ENCODE data around the gene BCAR3.
A peak's percentile ranks its signal among the peaks of the same experiment; 100 is the strongest.
"Not testable (repeated sequence)": the region's sequence is repeated elsewhere in the genome, so short reads cannot be mapped to it uniquely, and the experiment has no call there.

BCAR3 gene

GRCh38 chr1:93705892-93706500, 24.4 kb upstream of the BCAR3 start:
- DNase-seq = no peak

- no peak for DNase-seq
Observed at GRCh38 chr1:93704052-93704451, 22.4 kb upstream of the BCAR3 start.

DNA sequence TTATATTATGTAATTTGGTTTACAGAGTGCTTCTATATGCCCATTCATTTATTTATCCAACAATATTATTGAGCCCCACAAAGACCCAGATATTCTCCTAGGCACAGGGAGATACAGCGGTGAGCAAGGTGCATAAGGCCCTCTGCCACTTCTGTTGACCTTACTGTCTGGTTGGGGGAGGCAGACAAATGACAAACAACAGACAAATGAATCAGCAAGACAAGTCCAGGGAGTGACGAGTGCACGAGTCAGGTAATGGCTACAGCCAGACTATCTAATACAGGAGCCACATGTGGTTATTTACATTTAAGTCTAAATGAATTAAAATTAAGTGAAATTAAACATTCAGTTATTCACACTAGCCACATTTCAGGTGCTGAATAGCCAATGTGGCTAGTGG, 22.0 kb upstream of the BCAR3 start:
- no peak for DNase-seq

DNA sequence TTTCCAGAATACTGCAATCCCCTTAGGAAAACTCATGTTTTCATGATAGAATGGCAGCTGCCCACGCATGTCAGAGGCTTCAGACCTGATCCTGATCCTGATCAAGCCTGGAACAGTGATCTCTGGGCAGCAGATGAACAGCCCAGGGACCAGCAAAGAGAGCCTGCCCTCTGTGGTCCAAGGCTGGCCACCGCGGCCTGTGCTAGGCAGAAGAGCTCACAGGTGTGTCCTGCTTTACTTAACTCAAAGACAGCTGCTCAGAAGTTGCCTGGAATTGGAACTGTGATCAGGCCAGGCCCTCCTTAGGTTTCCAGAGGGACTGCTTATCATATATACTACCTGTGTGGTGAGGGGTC, 21.2 kb upstream of the BCAR3 start:
- no peak for DNase-seq

DNA sequence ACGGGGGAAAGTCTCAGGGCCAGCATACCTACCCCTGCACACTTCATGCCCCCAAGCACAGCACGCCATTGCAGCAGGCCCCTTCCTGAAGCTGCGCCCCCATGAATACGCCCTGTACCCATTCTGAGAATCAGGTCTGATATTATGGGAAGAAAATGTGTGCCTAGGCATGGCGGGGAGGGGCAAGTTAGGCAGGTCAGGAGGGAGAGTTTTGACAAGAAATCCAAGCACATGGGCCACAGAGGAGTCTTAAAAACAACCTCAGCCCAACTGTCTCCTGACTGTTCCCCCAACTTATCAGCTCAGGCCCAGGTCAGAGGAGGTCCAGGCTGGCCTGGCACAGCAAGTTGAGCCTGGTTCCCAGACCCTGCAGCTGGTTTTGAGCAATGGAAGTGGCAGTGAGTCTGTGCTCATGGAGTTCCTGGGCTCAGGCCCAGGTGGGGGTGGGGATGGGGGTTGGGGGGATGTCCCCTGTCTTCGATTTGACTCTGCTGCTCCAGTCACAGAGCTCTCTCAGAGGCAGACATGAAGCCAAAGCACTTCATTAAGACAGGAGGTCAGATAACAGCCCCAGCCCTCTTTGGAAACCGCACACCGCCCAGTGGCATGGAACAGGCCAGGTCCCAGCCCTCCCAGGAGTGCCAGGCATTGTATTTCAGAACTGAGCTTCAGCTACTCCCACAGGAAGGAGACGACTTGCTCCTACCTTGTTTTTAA, 20.6 kb upstream of the BCAR3 start:
- peak; percentile 81 for DNase-seq

DNA sequence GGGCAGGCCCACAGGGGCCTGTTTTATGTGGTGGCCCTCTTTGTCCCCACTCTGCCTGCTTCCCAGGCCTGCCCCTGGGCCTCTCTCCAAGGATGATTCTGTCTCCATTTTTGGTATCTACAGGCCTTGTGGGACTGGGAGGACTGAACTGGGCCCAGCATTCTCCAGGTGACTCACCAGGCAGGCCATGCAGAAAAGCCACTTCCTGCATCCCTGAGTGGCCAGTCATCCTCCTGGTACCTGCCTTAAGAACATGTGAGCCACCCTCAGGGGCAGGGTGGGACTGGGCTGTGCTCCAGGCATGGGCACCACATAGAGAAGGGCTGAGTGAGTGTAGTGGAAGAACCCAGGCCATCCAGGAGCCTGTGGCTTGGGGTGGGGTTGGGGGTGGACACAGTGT, 20.0 kb upstream of the BCAR3 start:
- peak; percentile 98 for DNase-seq

GRCh38 chr1:93700532-93701469, 19.2 kb upstream of the BCAR3 start:
- DNase-seq = no peak

DNA sequence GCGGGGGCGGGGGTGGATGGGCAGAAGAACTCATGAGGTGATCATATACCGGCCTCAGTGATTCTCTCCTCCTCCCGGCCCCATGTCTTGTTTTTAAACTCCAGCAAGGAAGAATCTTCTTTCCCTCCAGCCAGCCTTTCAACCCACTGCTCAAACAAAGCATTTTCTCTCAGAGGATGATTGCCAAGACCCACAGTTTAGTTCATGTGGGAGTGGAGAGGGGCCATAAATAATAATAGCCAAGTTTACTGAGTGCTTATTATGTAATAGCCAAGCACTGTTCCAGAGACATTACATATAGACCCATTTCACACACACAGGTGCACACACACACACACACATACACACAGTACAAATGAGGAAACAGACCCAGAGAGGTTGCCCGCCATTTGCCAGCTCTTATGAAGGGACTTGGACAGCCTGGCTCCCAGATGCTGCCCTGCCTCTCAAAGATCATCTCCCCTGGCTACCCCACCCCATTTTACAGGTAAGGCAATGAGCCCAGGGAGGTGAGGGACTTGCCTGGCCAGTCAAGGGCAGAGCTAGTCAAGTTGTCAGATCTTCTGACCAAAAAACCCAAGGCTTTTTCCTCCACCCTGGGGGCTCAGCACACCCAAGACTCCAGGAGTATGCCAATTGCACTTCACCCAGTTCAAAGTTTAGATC, 18.0 kb upstream of the BCAR3 start:
- DNase-seq = no peak

DNA sequence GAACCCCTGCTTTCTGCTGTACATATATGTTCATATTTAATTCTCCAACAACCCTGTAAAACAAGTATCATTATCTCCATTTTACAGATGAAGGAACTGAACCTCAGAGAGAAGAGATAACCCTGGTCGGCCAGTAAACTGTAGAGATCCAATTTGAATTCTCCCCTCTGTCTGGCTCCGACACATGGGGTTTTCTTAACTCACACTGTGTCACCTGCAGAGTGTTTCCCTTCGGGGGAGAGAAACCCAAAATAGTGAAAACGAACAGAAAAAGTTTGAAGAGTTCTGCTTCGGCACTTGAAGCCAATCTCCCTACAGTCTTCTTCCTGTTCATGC, 17.4 kb upstream of the BCAR3 start:
- no peak for DNase-seq

DNA sequence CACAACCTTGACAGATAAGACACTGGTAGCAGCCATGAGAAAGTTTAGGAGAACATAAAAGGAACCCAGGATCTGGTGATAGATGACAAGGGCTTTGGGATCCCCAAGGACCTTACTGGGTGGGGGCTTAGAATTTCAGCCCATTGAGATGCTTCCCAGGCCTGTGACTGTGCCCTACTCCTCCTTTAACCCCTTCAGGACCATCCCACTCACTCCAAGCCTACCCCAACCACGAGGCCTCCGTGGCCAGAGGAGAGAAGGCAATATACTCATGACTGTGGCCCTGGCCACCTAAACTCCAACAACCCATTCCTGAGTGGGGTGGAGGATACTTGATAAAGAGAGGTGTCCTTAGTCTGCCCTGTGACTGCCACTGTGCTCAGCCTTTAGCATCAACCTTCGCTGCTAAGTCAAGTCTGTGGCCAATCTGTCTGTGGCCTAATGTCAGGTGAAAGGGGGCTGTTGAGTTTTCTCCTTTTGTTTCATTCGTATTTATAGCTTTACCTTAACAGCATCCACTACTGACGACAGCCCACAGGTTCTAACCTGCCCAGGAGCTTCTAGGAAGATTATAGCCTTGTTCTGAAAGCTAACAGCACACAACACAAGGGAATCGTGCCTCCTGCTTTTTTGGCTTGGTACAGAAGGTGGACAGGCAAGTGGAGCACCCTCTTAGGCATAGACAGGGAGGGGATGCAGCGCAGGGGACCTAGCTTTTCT, 16.9 kb upstream of the BCAR3 start:
- DNase-seq = no peak

DNA sequence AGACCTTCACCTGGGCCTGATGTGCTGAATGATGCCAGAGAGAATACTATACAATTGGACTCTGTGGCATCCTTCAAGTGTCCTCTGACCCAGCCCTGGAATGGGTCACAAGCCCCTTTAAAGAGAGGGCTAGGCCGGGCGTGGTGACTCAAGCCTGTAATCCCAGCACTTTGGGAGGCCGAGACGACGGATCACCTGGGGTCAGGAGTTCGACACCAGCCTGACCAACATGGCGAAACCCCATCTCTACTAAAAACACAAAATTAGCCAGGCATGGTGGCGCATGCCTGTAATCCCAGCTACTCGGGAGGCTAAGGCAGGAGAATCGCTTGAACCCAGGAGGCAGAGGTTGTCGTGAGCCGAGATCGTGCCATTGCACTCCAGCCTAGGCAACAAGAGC, 15.9 kb upstream of the BCAR3 start:
- DNase-seq = not testable (repeated sequence)

DNA sequence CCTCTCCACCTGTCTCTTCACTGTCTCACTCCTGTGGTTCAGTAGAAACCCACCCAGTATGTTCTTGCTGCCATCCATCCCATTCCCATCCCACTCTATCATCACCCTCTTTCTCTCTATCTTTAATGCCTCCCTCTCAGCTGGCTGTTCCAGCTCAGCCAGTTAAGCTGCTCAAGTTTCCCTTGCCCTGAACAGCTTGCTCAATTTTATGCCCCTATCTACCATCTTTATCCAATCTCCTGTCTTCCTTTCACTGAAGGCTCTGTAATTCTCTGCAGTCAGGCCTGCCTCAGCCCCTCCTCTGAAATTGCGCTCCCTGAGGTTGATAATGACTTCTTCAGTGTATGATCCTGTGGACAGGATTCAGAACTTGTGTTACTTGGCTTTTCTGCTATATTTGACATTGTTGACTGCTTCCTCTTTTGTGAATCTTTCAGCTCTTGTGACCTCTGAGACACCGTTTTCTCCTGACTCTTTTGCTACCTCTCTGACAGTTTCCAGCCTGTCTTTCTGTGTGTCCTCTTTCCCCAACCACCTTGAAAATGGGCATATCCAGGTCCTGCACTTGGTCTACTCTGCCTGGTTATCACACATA, 13.9 kb upstream of the BCAR3 start:
- DNase-seq = no peak

DNA sequence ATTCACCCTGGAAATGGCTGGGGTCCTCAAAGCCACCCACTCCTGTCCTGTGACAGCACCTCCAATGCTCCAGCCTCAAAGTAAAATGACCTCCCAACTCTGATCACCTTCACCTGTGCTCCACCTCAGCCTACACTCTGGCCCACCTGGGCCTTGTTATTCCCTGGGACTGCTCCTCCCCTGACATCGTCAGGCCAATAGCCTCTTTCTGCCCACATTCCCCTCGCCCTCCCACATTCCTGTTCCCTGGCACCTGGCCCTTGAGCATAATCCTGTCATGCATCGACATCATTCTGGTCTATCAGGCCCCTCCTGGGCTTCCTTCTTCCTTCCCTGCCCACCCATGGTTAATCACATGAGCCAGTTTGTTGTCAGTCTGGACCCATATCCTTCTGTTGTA, 13.2 kb upstream of the BCAR3 start:
- DNase-seq = no peak

DNA sequence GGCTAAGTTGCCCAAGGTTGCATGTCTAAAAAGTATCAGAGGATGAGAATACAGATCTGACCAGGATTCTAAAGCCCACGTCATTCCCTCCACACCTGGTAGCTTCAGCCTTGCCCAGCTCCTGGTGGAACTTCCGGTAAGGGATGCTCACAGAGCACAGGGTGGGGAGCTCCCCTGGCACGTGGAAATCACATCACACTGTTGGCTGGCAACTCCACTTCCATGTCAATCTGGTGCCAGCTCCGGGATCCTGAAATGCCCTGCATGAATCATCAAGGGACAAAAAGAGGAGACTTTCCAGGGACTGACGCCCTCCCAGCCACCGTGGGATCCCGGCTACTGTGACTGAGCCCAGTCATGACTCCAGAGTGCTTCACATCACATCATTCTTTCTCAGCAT, 12.4 kb upstream of the BCAR3 start:
- no peak for DNase-seq

DNA sequence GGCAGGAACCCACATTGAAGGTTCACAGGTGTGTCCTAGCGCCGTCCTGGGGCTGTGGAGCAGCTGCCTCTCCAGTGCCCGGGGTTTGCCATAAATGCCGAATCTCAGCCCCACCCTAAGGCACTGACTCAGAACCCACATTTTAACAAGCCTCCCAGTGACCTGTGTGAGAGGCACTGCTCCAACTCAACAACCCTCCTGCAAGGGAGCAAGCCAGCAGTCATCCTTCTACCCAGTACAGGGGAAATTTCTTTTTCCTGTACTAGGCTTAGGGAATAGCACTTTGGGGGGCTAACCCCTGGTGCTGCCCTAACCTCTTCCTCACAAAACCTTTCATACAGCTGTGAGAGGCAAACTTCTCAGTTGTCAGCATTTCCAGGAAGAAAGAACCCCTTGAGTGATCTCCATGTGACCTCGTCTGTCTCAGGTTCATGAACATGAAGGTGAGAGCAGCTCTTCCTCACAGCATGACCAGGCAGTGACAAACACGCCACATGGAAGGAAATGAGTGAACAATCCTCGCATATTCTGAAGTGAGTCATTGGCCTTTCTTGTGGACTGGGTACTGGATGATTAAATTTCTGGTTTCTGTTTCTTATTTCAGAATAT, 11.4 kb upstream of the BCAR3 start:
- DNase-seq = peak; percentile 95

DNA sequence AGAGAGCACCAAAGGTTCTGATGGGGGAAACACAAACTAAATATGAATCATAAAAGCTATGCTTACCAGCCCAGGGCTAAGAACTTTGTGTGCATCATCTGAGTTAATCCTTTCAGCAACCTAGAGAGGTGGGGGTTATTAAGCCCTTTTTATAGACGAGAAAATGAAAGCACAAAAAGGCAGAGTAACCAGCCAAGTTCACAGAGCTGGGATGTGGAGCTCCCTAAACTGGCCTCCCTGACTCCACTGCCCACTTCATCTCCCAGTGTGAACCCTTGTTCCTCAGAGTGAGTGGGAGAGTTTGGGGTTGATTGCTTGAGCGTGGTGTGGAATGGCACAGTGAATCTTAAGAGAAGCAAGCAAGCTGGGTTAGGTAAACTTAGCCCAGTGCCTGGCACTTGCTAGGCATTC, 10.8 kb upstream of the BCAR3 start:
- peak; percentile 76 for DNase-seq

GRCh38 chr1:93692026-93692425, 10.4 kb upstream of the BCAR3 start:
- DNase-seq = no peak

DNA sequence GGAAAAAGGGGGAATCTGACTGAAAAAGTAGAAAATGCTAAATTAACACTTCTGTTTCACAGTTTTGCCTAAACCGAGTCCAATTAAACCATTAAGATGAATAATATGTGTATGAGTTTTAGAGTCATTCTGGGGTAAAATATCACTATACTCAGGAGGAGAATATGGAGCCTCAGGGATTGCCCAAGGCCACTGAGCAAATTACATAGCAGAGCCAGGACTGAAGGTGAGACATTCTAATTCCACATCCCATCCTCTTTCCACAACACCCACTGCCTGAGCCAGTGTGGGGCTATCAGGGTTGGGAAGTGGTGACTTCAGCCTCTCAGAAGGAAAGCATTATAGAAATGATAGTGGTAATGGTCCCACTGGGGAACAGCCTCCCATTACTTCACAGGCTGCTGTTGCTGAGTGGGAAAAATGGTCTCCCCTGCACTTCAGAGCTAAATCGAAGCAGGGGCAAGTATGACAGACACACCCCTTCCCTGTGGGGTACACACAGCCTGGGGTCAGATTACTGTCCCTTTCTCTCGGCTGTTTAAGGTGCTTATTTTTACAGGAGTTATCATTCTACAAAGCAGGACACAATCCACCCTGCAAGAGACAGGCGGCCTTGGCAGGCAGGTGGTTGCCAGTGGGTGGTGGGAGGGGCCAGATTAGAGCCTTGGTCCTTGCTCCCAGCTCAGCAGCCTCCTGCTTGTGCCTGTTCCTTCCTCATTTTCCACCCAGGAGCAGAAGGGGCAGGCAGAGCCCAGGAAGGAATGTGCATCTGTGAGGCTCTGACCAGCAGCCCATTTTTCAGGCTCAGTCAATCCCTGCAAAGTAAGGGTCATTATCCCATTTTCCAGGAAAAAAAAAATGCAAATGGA, 9.5 kb upstream of the BCAR3 start:
- DNase-seq = no peak

DNA sequence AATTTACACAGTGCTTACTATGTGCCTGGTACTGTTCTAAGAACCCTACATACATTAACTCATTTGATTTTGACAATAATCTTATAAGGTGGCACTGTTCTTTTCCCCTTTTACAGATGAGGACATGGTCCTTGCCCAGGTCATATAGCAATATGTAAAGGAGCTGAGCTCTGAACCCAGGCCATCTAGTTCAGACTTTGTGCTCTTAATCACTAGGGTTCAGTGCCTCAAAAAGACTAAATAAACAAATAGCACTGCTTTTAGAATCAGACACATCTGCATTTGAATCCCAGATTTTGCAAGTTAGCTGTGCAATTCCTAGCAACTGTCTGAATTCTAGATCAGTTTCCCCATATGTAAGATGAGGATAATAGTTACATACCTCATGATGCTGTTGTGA, 8.7 kb upstream of the BCAR3 start:
- DNase-seq = no peak

DNA sequence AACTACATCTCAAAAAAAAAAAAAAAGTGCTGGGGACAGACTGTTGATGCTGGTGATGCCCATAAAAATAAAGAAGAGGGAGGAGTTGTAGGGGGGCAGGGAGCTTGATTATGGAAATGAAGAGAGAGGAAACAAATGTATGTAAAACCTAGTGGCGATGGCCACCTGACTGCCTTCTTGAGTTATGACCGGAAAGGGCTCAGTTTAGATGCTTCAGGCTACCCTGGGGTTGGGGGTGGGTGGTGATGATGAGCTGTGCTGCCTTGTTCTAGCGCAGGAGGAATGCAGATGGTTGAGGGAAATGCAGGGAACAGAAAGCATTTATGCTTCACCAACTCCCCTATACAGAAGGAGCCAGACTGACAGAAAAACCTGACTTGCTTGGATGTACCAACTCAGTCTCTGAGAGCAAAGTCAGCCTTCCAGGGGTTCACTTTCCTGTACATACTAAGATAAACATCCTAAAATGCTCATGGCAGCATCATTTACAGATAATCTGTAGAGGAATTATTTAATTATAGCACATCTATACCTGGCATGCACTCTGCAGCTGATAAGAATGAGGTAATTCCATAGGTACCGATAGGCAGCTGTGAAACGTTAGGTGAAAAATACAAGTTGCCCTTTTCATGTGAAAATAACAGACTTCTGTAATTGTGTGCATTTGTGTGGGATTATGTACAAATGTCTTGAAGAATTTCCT, 8.0 kb upstream of the BCAR3 start:
- no peak for DNase-seq
